Glomerular endothelial cell (primary cell): ENCODE measurements around the gene ADAMTS16. TPM values are rescaled to one million over a fixed set of nuclear protein-coding genes. Genes with fewer than 3 reads are reported as not detected.

ENCODE experiments used
- DNase-seq: peaks from one replicate; pipeline ENCODE4 v3.0.0-alpha.2; 2011; ENCODE audit warnings: low read depth, low spot score; ENCODE audit errors: extremely low read depth
- total RNA-seq: library from RNA; depleted of rRNA; stranded (reverse); fragments of >200 nt; gene quantifications from 2 replicates; pipeline ENCODE4 v1.2.3, GENCODE V29; 2015

ADAMTS16 gene
- total RNA-seq, 1 donor from 2014 or later = 1.1 TPM

GRCh38 chr5:5306696-5307095, 166.6 kb downstream of the ADAMTS16 start:
- no peak for DNase-seq

- no peak for DNase-seq
Observed at GRCh38 chr5:5308319-5308718, 168.2 kb downstream of the ADAMTS16 start.

GRCh38 chr5:5309645-5310044, 169.5 kb downstream of the ADAMTS16 start:
- DNase-seq = no peak

- no peak for DNase-seq
Observed at GRCh38 chr5:5313101-5313635, 173.0 kb downstream of the ADAMTS16 start.

- no peak for DNase-seq
Observed at GRCh38 chr5:5314166-5314565, 174.0 kb downstream of the ADAMTS16 start.

- no peak for DNase-seq
Observed at GRCh38 chr5:5314626-5315025, 174.5 kb downstream of the ADAMTS16 start.

GRCh38 chr5:5315068-5315980, 175.2 kb downstream of the ADAMTS16 start:
- no peak for DNase-seq

GRCh38 chr5:5316334-5316733, 176.2 kb downstream of the ADAMTS16 start:
- DNase-seq = no peak

GRCh38 chr5:5317976-5318375, 177.8 kb downstream of the ADAMTS16 start:
- DNase-seq = no peak

GRCh38 chr5:5318426-5319190, 178.5 kb downstream of the ADAMTS16 start:
- no peak for DNase-seq

- DNase-seq = no peak
Observed at GRCh38 chr5:5320062-5320805, 180.1 kb downstream of the ADAMTS16 start.

- DNase-seq = no peak
Observed at GRCh38 chr5:5321137-5321536, 181.0 kb downstream of the ADAMTS16 start.

GRCh38 chr5:5323551-5323950, 183.4 kb downstream of the ADAMTS16 start:
- no peak for DNase-seq

- no peak for DNase-seq
Observed at GRCh38 chr5:5326115-5326758, 186.1 kb downstream of the ADAMTS16 start.

GRCh38 chr5:5327126-5327525, 187.0 kb downstream of the ADAMTS16 start:
- no peak for DNase-seq

- no peak for DNase-seq
Observed at GRCh38 chr5:5330728-5331452, 190.8 kb downstream of the ADAMTS16 start.

GRCh38 chr5:5331848-5332247, 191.7 kb downstream of the ADAMTS16 start:
- DNase-seq = no peak

- no peak for DNase-seq
Observed at GRCh38 chr5:5332287-5332686, 192.2 kb downstream of the ADAMTS16 start.

GRCh38 chr5:5335107-5335506, 195.0 kb downstream of the ADAMTS16 start:
- DNase-seq = no peak
